MM.1S (cell line): ENCODE measurements around the gene AMZ2.

ENCODE experiments used
- DNase-seq: peaks from one replicate; pipeline ENCODE4 v3.0.0-alpha.2; 2015
- H2AFZ ChIP-seq: fragments of 300-600 bp; sonication (generic); 2 replicates; pipeline ENCODE4 v1.6.0; 2016; ENCODE audit warnings: antibody characterized with exemption, low read length
- H3F3A ChIP-seq: fragments of 300-600 bp; sonication (generic); 2 replicates; pipeline ENCODE4 v1.6.1; 2016; ENCODE audit warnings: mild to moderate bottlenecking, antibody characterized with exemption, low read length, moderate library complexity, mixed read lengths; ENCODE audit not compliant: insufficient read depth
- H3K27ac ChIP-seq: fragments of 300-600 bp; sonication (generic); 2 replicates; pipeline ENCODE4 v1.5.1; 2016; ENCODE audit warnings: mild to moderate bottlenecking, low read length
- H3K27me3 ChIP-seq: fragments of 300-600 bp; sonication (generic); replicated peaks from 2 replicates; pipeline ENCODE4 v1.6.0; 2016; ENCODE audit warnings: low read length; ENCODE audit not compliant: insufficient read depth
- H3K36me3 ChIP-seq: fragments of 300-600 bp; sonication (generic); replicated peaks from 2 replicates; pipeline ENCODE4 v1.6.1; 2016; ENCODE audit warnings: mild to moderate bottlenecking, low read length, mixed read lengths; ENCODE audit not compliant: insufficient read depth
- H3K4me1 ChIP-seq: fragments of 300-600 bp; sonication (generic); 2 replicates; pipeline ENCODE4 v1.6.1; 2016; ENCODE audit warnings: low read length, mixed read lengths
- H3K4me2 ChIP-seq: fragments of 300-600 bp; sonication (generic); 2 replicates; pipeline ENCODE4 v1.6.0; 2016; ENCODE audit warnings: low read depth, low read length
- H3K4me3 ChIP-seq: fragments of 300-600 bp; sonication (generic); 2 replicates; pipeline ENCODE4 v1.5.1; 2016; ENCODE audit warnings: low read length, mixed read lengths
- H3K79me2 ChIP-seq: fragments of 300-600 bp; sonication (generic); 2 replicates; pipeline ENCODE4 v1.6.1; 2016; ENCODE audit warnings: mixed run types, low read length, mixed read lengths
- H3K9ac ChIP-seq: fragments of 300-600 bp; sonication (generic); 2 replicates; pipeline ENCODE4 v1.6.1; 2016; ENCODE audit warnings: low read length, mixed read lengths
- H3K9me2 ChIP-seq: fragments of 300-600 bp; sonication (generic); replicated peaks from 2 replicates; pipeline ENCODE4 v1.6.1; 2016; ENCODE audit warnings: mild to moderate bottlenecking, low read length, mixed read lengths; ENCODE audit not compliant: insufficient read depth
- H3K9me3 ChIP-seq: fragments of 300-600 bp; sonication (generic); replicated peaks from 2 replicates; pipeline ENCODE4 v1.6.1; 2016; ENCODE audit warnings: mild to moderate bottlenecking, low read length, mixed read lengths; ENCODE audit not compliant: insufficient read depth
- H4K20me1 ChIP-seq: fragments of 300-600 bp; sonication (generic); 2 replicates; pipeline ENCODE4 v1.6.1; 2016; ENCODE audit warnings: mild to moderate bottlenecking, low read length, moderate library complexity, mixed read lengths; ENCODE audit not compliant: insufficient read depth
- CTCF ChIP-seq: fragments of 300-600 bp; sonication (generic); IDR thresholded peaks from 2 replicates; pipeline ENCODE4 v1.5.1; 2016; ENCODE audit warnings: antibody characterized with exemption, low read length, mixed read lengths
- EZH2 ChIP-seq: fragments of 300-600 bp; sonication (generic); optimal IDR thresholded peaks from 2 replicates; pipeline ENCODE3; 2017; ENCODE audit warnings: low read depth, mild to moderate bottlenecking, antibody characterized with exemption, low read length, mixed read lengths
- EZH2phosphoT487 ChIP-seq: fragments of 300-600 bp; sonication (generic); IDR thresholded peaks from 2 replicates; pipeline ENCODE4 v1.6.1; 2018; ENCODE audit warnings: antibody characterized with exemption, low read length

The AMZ2 gene

GRCh38 chr17:68296217-68297191 is 48.7 kb downstream of the AMZ2 start:
- H3K27ac ChIP-seq: no peak overlapping the region

GRCh38 chr17:68297195-68297594 is 49.4 kb downstream of the AMZ2 start:
- Histone ChIP-seq H4K20me1 (no peaks in the 10 kb centered on the region), H3K27me3 (no peaks in the 10 kb centered on the region), H3K9me3 (no peaks in the 10 kb centered on the region), H3K4me2 (no peak overlapping the region), H3K9ac (no peak overlapping the region), H2AFZ (no peak overlapping the region), H3K27ac (no peak overlapping the region), H3K4me3 (no peak overlapping the region), H3K36me3 (no peaks in the 10 kb centered on the region), H3K9me2 (no peaks in the 10 kb centered on the region), H3K79me2 (no peaks in the 10 kb centered on the region), H3F3A (peaks cover 11% of the 10 kb centered on the region), H3K4me1 (peaks cover 5% of the 10 kb centered on the region; the same call in 1 of the 2 replicates)
- TF ChIP-seq EZH2 (no peak), EZH2phosphoT487 (no peak), CTCF (no peak)
- no peak for DNase-seq

More at GRCh38 chr17:68296217-68297191, 48.7 kb downstream of the AMZ2 start:
- Histone ChIP-seq H3K4me1 (peaks cover 5% of the 10 kb centered on the region; the same call in 1 of the 2 replicates), H3K9me3 (no peaks in the 10 kb centered on the region), H3K4me3 (no peak overlapping the region), H3F3A (peaks cover 18% of the 10 kb centered on the region), H3K4me2 (no peak overlapping the region), H2AFZ (no peak overlapping the region), H3K9me2 (no peaks in the 10 kb centered on the region), H3K36me3 (no peaks in the 10 kb centered on the region), H3K79me2 (no peaks in the 10 kb centered on the region), H3K27me3 (no peaks in the 10 kb centered on the region), H3K9ac (no peak overlapping the region), H4K20me1 (no peaks in the 10 kb centered on the region)
- DNase-seq: no peak
- TF ChIP-seq EZH2phosphoT487 (no peak), CTCF (no peak), EZH2 (no peak)

- Histone ChIP-seq H3F3A (no peaks in the 10 kb centered on the region; the same call in 1 of the 2 replicates), H3K79me2 (no peaks in the 10 kb centered on the region), H3K4me3 (no peak overlapping the region), H3K36me3 (no peaks in the 10 kb centered on the region), H3K9me2 (no peaks in the 10 kb centered on the region), H4K20me1 (no peaks in the 10 kb centered on the region), H3K4me1 (no peaks in the 10 kb centered on the region), H3K9me3 (no peaks in the 10 kb centered on the region), H3K9ac (no peak overlapping the region), H3K4me2 (no peak overlapping the region), H2AFZ (no peak overlapping the region), H3K27me3 (no peaks in the 10 kb centered on the region), H3K27ac (no peak overlapping the region)
- DNase-seq: no peak
- TF ChIP-seq CTCF (no peak), EZH2phosphoT487 (no peak), EZH2 (no peak)
These were observed 50.8 kb downstream of the AMZ2 start for GRCh38 chr17:68298601-68299000.
